Measurements from ENCODE around the gene PRDM1.

GRCh38 chr6:106080763-106081095 is 5.4 kb upstream of the PRDM1 start:
- no peak for TF ChIP-seq POLR2A (IDR thresholded peaks at IDR 0.05)
- no peak for TF ChIP-seq CTCF (IDR thresholded peaks at IDR 0.05)
- TF ChIP-seq POLR2AphosphoS5 (IDR thresholded peaks at IDR 0.05): no peak

Measured in stomach (tissue), 4 donors.